Body of pancreas (tissue), 4 donors: ENCODE results near the gene BMAL1. TPM values are rescaled to one million over a fixed set of nuclear protein-coding genes. Genes with fewer than 3 reads are reported as not detected.
A peak's percentile ranks its signal among the peaks of the same experiment; 100 is the strongest.

Experiments used
- ATAC-seq: fragments of 150-250 bp; one replicate; pipeline ENCODE4 v1.9.1; 2016
- DNase-seq, 4 donors: peaks; one replicate each; pipeline ENCODE4 v3.0.0-alpha.2; 2019
- H3K27ac ChIP-seq, 4 donors: fragments of 200-600 bp; sonication (generic); 1 replicate in 3 of 4; 2 replicates in 1 of 4; pipeline versions ENCODE4 v1.5.1 to v1.6.1; 2016 to 2019; ENCODE audit warnings: mild to moderate bottlenecking in 1 of 4, mixed read lengths in 1 of 4, moderate library complexity in 1 of 4
- H3K27me3 ChIP-seq, 2 donors: fragments of 200-600 bp; sonication (generic); one replicate each; pipeline ENCODE4 v1.6.0; 2016; ENCODE audit warnings: mild to moderate bottlenecking in 1 of 2
- H3K36me3 ChIP-seq, 2 donors: fragments of 200-600 bp; sonication (generic); replicated peaks in 1 of 2; 2 replicates each; pipeline ENCODE4 v1.5.1; 2016; ENCODE audit warnings: low read depth in 2 of 2; ENCODE audit not compliant: insufficient read depth in 1 of 2
- H3K4me1 ChIP-seq: fragments of 200-600 bp; sonication (generic); one replicate; pipeline ENCODE4 v1.6.0; 2016
- H3K4me3 ChIP-seq, 2 donors: fragments of 200-600 bp; sonication (generic); 1 replicate in 1 of 2; 2 replicates in 1 of 2; pipeline ENCODE4 v1.5.1; 2016 to 2019
- H3K9me3 ChIP-seq, 3 donors: fragments of 200-600 bp; sonication (generic); 1 replicate in 2 of 3; 2 replicates in 1 of 3; pipeline ENCODE4 v1.5.1; 2016
- POLR2A ChIP-seq, 3 donors: fragments of 450-650 bp; IDR thresholded peaks; one replicate each; pipeline ENCODE4 v1.6.1; 2016; ENCODE audit warnings: antibody characterized with exemption in 3 of 3, mild to moderate bottlenecking in 2 of 3
- WGBS, 2 donors: methylation state at CpG; one replicate each; pipeline ENCODE4 v1.1.5; 2017; 5-methylcytosine and 5-hydroxymethylcytosine counted together
- intact Hi-C: fragments of 100-400 bp; cut with DNase I; formaldehyde crosslinking; loops from one replicate; pipeline ENCODE4 v1.15.1; 2023
- total RNA-seq, 2 donors: library from RNA; depleted of rRNA; stranded (reverse); fragments of >200 nt; gene quantifications; one replicate each; pipeline ENCODE4 v1.1.0, GENCODE V29; 2016
- TF ChIP-seq, protein P1 (sequence below), 7 experiments: fragments of 450-650 bp in 4 of 7; fragments of 200-600 bp in 3 of 7; sonication (generic) in 3 of 7; IDR thresholded peaks; one replicate each; pipeline ENCODE4 v1.5.1; 2016 to 2019; ENCODE audit warnings: antibody characterized with exemption in 7 of 7

The BMAL1 gene
- total RNA-seq, 2 donors from 2014 or later: 19.5 to 35.3 TPM

DNA sequence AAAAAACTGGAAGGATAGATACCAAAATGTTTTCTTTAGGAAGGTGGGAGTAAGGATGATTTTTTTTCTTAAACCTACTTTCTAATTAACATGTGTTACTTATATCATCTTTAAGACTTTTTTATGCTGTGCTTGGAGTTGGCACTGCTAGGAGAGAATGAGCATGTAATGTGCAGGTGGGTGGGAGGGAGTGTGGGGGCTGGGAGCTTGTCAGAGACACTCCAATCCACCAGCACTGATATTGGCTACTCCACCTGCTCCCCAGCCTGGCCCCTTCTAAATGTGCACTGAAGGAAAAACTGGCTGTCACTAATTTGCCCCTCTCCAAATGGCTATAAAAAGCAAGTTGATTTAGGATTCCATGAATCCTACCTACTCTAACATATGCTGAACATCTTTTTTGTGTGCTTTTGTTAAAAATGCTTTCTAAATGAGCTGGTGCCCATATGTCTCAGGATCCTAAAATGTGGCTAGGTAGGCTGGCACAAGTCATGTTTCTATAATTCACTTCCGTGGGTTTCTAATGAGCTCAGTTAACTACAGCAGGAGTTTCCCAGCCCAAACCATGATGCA, 44.3 kb upstream of the BMAL1 start:
- DNase-seq: no peak
- intact Hi-C loops: no loop called here
- 52% methylated on average over 1 of the region's 1 CpG for WGBS, 2 donors

GRCh38 chr11:13235895-13236294, 41.7 kb upstream of the BMAL1 start:
- no peak for ATAC-seq
- intact Hi-C loops: no loop called here
- Histone ChIP-seq H3K36me3 (no peaks in the 10 kb centered on the region), H3K27me3 (no peaks in the 10 kb centered on the region), H3K4me3 (no peak overlapping the region), H3K27ac (no peak overlapping the region), H3K4me1 (no peaks in the 10 kb centered on the region), H3K9me3 (no peaks in the 10 kb centered on the region)
- TF ChIP-seq, protein P1, sequence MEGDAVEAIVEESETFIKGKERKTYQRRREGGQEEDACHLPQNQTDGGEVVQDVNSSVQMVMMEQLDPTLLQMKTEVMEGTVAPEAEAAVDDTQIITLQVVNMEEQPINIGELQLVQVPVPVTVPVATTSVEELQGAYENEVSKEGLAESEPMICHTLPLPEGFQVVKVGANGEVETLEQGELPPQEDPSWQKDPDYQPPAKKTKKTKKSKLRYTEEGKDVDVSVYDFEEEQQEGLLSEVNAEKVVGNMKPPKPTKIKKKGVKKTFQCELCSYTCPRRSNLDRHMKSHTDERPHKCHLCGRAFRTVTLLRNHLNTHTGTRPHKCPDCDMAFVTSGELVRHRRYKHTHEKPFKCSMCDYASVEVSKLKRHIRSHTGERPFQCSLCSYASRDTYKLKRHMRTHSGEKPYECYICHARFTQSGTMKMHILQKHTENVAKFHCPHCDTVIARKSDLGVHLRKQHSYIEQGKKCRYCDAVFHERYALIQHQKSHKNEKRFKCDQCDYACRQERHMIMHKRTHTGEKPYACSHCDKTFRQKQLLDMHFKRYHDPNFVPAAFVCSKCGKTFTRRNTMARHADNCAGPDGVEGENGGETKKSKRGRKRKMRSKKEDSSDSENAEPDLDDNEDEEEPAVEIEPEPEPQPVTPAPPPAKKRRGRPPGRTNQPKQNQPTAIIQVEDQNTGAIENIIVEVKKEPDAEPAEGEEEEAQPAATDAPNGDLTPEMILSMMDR (IDR thresholded peaks at IDR 0.05): no peak
- TF ChIP-seq POLR2A (IDR thresholded peaks at IDR 0.05): no peak
- no peak for DNase-seq
- 78 to 84% methylated on average over 3 of the region's 3 CpGs for WGBS, 2 donors

More for the DNA sequence above, 44.3 kb upstream of the BMAL1 start:
- H3K9me3 ChIP-seq: no peaks in the 10 kb centered on the region
- no peak for ATAC-seq
- H3K36me3 ChIP-seq: no peaks in the 10 kb centered on the region
- no peaks in the 10 kb centered on the region for H3K4me1 ChIP-seq
- H3K4me3 ChIP-seq: no peak overlapping the region
- TF ChIP-seq POLR2A (IDR thresholded peaks at IDR 0.05): no peak
- TF ChIP-seq, protein P1 (IDR thresholded peaks at IDR 0.05): no peak
- H3K27me3 ChIP-seq: no peaks in the 10 kb centered on the region
- H3K27ac ChIP-seq: no peak overlapping the region

DNA sequence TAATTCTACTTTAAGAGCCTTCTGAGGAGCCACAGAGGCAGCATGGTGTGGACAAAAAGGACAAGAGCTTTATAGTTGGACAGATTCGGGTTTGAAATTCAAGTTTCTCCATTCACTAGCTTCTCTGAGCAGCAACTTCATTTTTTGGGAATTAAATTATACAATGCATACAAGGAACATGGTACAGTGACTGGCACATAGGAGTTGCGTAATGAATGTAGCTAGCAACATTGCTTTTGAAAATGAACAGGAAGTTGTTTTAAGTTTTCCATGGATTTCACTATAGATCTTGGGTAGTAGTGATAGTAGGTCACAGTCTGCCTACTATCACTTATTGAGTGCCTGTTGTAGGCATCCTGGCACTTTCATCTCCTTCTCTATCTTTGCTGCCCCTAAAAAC, 41.0 kb upstream of the BMAL1 start:
- WGBS, 2 donors: 46 to 48% methylated on average over 2 of the region's 2 CpGs
- H3K27me3 ChIP-seq: no peaks in the 10 kb centered on the region
- H3K27ac ChIP-seq: no peak overlapping the region
- no peak for TF ChIP-seq POLR2A (IDR thresholded peaks at IDR 0.05)
- TF ChIP-seq, protein P1 (IDR thresholded peaks at IDR 0.05): no peak
- no peak overlapping the region for H3K4me3 ChIP-seq
- ATAC-seq (no peak), DNase-seq (no peak)
- intact Hi-C loops: no loop called here
- no peaks in the 10 kb centered on the region for H3K9me3 ChIP-seq
- no peaks in the 10 kb centered on the region for H3K36me3 ChIP-seq
- no peaks in the 10 kb centered on the region for H3K4me1 ChIP-seq

GRCh38 chr11:13237761-13238160, 39.8 kb upstream of the BMAL1 start:
- Histone ChIP-seq H3K27ac (no peak overlapping the region), H3K4me1 (no peaks in the 10 kb centered on the region), H3K27me3 (no peaks in the 10 kb centered on the region), H3K4me3 (no peak overlapping the region), H3K9me3 (no peaks in the 10 kb centered on the region), H3K36me3 (no peaks in the 10 kb centered on the region)
- DNase-seq: no peak
- intact Hi-C loops: no loop called here
- no peak for ATAC-seq
- WGBS, 2 donors: 78 to 80% methylated on average over 7 of the region's 7 CpGs
- TF ChIP-seq POLR2A (IDR thresholded peaks at IDR 0.05): no peak

DNA sequence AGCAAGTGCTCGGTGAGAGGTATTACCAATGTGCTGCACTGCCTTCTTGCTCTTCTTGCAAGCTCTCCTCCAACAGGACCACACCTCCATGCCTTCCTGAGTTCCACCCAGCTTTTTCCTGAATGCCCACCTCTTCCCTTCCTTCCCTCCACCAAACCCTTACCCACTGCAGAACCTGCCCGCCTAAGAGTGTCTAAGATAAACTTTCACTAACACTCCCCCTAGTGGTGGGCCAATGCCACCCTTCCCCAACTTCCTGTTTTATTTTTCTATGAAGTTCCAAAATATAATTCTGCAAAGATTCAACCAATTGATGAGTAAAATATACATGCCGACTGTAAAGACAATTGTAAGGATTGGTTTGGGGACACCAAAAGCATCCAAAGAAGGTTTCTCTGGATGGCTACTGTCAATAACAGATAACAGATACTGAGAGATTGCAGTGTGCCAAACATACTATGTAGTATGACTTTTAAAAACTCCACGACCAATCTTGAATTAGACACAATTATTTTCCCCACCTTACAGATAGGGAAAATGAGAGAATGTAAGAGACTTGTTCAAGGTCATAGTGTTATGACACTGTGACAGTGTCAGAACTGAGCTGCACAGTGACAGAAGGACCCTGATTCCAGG, 38.6 kb upstream of the BMAL1 start:
- Histone ChIP-seq H3K9me3 (no peaks in the 10 kb centered on the region), H3K27me3 (no peaks in the 10 kb centered on the region), H3K27ac (no peak overlapping the region), H3K36me3 (no peaks in the 10 kb centered on the region), H3K4me3 (no peak overlapping the region), H3K4me1 (no peaks in the 10 kb centered on the region)
- DNase-seq (peak; percentile 49 to 63 (median 54)), ATAC-seq (peak; percentile 73)
- WGBS, 2 donors: 37% methylated on average over 4 of the region's 4 CpGs
- TF ChIP-seq, protein P1 (IDR thresholded peaks at IDR 0.05): peak in 6 of 7 experiments; percentile 70 to 90 (median 78)
- TF ChIP-seq POLR2A (IDR thresholded peaks at IDR 0.05): no peak
- intact Hi-C loops: no loop called here
